GM18507 (cell line): Measurements from ENCODE around the gene ESYT3.
"Not testable (repeated sequence)": the region's sequence is repeated elsewhere in the genome, so short reads cannot be mapped to it uniquely, and the experiment has no call there.

Source experiments
- DNase-seq: peaks from one replicate; pipeline ENCODE4 v3.0.0; 2011; ENCODE audit warnings: low read depth; ENCODE audit not compliant: insufficient read length; ENCODE audit errors: extremely low spot score
- FAIRE-seq: peaks from 2 replicates; lab custom pipeline; 2011; peaks lifted over from hg19 to GRCh38; lab: Jason Lieb, UNC

The ESYT3 gene

DNA sequence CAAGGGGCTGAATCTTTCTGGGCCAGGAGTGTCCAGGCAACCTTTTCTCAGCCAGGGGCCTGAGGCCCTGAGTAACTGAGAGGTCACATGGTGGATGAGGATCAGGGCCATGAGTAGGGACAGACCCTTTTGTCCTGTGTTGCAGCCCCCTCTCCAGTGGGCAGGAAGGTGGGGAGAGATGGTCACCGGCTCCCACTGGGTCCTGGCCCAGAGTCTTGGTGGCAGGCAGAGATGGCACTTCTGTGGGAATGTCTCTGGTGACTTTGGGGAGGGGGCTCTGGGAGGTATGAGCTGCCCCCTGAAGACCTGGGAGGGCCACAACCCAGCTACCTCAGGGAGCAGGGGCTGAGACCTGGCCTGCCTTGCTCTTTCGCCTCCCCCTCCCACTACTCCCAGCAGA, 6.8 kb downstream of the ESYT3 start:
- DNase-seq = no peak
- FAIRE-seq = no peak

DNA sequence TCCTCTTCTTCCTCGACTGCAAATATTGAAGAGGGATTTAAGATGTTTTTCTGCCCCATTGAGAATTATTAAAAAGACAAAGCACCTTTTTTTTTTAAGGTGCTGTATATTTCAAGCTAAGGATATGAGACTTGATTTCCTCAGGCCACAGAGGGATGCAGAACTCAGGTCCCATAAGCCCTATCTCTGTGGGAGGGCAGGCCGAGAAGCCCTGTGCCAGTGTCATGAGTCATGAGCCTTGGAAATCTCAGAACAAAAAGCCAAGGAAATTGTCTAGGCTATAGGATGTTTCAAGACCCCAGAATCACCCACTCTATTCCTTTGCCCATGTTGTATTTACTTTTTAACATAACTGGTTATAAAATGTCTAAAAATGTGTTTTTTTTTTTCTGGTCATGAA, 7.3 kb downstream of the ESYT3 start:
- no peak for FAIRE-seq
- no peak for DNase-seq

DNA sequence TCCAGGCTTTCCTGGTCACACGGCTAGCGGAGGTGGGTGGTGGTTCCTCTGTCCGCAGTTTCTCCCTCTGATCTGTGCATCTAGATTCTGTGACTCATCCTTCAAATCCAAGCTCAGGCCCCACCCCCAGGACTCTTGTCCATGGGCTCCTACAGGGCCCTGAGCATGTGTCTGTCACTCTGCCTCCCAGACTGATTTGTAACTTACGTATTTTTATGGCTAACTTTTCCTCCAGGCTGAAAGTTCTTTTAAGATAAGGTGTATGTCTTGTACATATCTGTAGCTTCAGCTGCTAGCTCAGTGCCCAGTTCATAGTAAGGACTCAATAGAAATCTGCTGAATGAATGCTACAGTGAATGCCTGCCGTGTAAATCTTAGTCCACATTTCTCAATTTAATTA, 8.0 kb downstream of the ESYT3 start:
- FAIRE-seq (no peak), DNase-seq (no peak)

DNA sequence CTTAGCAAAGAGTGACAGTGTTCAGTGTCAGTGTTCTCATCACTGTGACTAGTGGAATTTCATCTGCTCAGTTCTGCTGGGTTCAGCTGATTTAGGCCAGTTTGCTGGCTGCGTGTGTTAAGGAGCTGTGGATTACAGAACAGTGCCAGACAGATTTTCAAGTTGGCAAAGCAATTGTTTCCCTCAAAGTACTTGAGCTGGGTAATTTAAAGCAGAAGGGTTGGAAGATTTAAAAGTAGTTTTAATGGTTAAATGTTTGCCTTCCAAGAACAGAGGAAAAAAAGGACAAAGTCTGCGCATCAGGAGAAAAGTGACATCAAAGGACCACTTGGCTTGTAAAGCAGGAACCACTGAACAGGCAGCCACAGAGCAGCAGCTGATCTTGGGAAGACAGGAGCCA, 8.7 kb downstream of the ESYT3 start:
- no peak for DNase-seq
- FAIRE-seq = no peak

- no peak for FAIRE-seq
- no peak for DNase-seq
These were observed 9.4 kb downstream of the ESYT3 start for GRCh38 chr3:138443521-138444503.

DNA sequence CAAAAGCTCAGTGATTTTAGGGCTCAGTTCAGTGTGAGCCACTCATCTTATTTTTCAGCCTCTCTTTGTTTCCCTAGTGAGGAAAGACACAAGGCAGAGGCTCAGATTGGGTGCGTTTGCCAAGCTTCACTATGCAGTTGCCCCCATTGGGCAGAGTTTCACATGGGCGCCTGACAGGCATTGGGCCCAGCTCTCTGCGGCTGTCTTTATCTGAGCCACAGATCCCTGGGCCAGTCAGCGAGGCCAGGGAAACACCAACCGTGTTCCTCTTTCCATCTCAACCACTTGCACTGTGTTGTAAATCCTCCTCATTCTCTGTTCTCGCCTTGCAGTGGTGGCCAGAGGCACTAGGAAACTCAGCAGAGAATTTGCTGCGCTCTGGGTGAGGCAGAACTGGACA, 10.8 kb downstream of the ESYT3 start:
- DNase-seq (no peak), FAIRE-seq (no peak)

GRCh38 chr3:138445654-138446053, 11.2 kb downstream of the ESYT3 start:
- no peak for DNase-seq
- FAIRE-seq = no peak

DNA sequence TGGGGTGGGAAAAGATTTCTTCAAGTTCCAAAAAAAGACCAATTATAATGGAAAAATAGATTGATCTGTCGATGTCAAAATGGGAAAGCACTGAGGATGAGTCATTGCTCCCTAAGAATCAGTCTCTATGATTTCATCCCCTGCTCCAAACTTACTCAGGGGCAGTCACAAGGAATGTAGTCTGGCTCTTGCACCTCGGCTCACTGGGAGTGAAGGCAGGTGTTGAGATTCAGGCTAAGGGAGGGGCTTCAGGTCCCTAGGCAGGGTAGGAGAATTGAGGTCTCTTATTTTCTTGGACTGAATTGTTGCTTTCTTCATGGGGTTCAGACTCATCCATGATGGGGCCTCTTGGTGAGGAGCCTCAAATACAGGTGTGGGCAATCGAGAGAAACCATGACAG, 14.2 kb downstream of the ESYT3 start:
- FAIRE-seq (no peak), DNase-seq (no peak)

GRCh38 chr3:138449490-138449889, 15.1 kb downstream of the ESYT3 start:
- DNase-seq (no peak), FAIRE-seq (no peak)

- DNase-seq (no peak), FAIRE-seq (no peak)
These were observed 15.8 kb downstream of the ESYT3 start for GRCh38 chr3:138450181-138450580.

GRCh38 chr3:138450704-138451424, 16.4 kb downstream of the ESYT3 start:
- no peak for DNase-seq
- FAIRE-seq = no peak

- FAIRE-seq (no peak), DNase-seq (no peak)
These were observed 17.3 kb downstream of the ESYT3 start for GRCh38 chr3:138451595-138452162.

- no peak for FAIRE-seq
These were observed 18.0 kb downstream of the ESYT3 start for GRCh38 chr3:138452436-138452835.

GRCh38 chr3:138453940-138454339, 19.5 kb downstream of the ESYT3 start:
- not testable (repeated sequence) for DNase-seq, FAIRE-seq

More at GRCh38 chr3:138452436-138452835, 18.0 kb downstream of the ESYT3 start:
- no peak for DNase-seq

- no peak for DNase-seq
- FAIRE-seq = no peak
These were observed 21.6 kb downstream of the ESYT3 start for GRCh38 chr3:138455801-138456716.

GRCh38 chr3:138456961-138457862, 22.8 kb downstream of the ESYT3 start:
- no peak for FAIRE-seq
- no peak for DNase-seq

GRCh38 chr3:138457863-138458735, 23.7 kb downstream of the ESYT3 start:
- DNase-seq (no peak), FAIRE-seq (no peak)
